Measurements from ENCODE around the gene HTRA3.

- TF ChIP-seq FOXP1 (CRISPR knock-in tag; IDR thresholded peaks at IDR 0.05; ENCODE audit: borderline replicate concordance), result no peak
- no peak for TF ChIP-seq CTCF (IDR thresholded peaks at IDR 0.05)
- TF ChIP-seq ATF3 (CRISPR knock-in tag; conservative IDR thresholded peaks at IDR 0.05), result no peak
- no peak for TF ChIP-seq JUN (CRISPR knock-in tag; IDR thresholded peaks at IDR 0.05)
- no peak for TF ChIP-seq CREM (CRISPR knock-in tag; IDR thresholded peaks at IDR 0.05)
- TF ChIP-seq PREB (CRISPR knock-in tag; IDR thresholded peaks at IDR 0.05; ENCODE audit: borderline replicate concordance), result no peak
- no peak for TF ChIP-seq ZMAT4 (CRISPR knock-in tag; IDR thresholded peaks at IDR 0.05)
These were observed 83.7 kb downstream of the HTRA3 start for GRCh38 chr4:8353158-8353669.
